Fibroblast of lung (primary cell): ENCODE results near the gene LHFPL2. TPM values are rescaled to one million over a fixed set of nuclear protein-coding genes. Genes with fewer than 3 reads are reported as not detected.

ENCODE experiments used
- DNase-seq, 2 donors: peaks; one replicate each; pipeline versions ENCODE4 v3.0.0 to v3.0.0-alpha.2; 2010; ENCODE audit warnings: low read depth in 2 of 2
- H2AFZ ChIP-seq: 2 replicates; pipeline ENCODE4 v1.5.1; 2012; ENCODE audit warnings: low read length, control low read depth, inconsistent platforms
- H3K27ac ChIP-seq: 2 replicates; pipeline ENCODE4 v1.5.1; 2011; ENCODE audit warnings: low read length, control low read depth; ENCODE audit not compliant: insufficient read depth
- H3K27me3 ChIP-seq: 2 replicates; pipeline ENCODE4 v1.5.1; 2011; ENCODE audit warnings: mild to moderate bottlenecking, low read length; ENCODE audit not compliant: control insufficient read depth, insufficient read depth
- H3K36me3 ChIP-seq: 2 replicates; pipeline ENCODE4 v1.5.1; 2011; ENCODE audit warnings: low read length; ENCODE audit not compliant: control insufficient read depth, insufficient read depth
- H3K4me1 ChIP-seq: 2 replicates; pipeline ENCODE4 v1.5.1; 2011; ENCODE audit warnings: low read length; ENCODE audit not compliant: control insufficient read depth, insufficient read depth; ENCODE audit errors: extremely low read depth
- H3K4me2 ChIP-seq: 2 replicates; pipeline ENCODE4 v1.5.1; 2011; ENCODE audit warnings: low read length, control low read depth; ENCODE audit not compliant: insufficient read depth; ENCODE audit errors: extremely low read depth
- H3K4me3 ChIP-seq, 4 experiments: fragments of 200-600 bp in 1 of 4; sonication (generic) in 1 of 4; replicated peaks in 1 of 4; 2 replicates each; pipeline ENCODE4 v1.5.1; 2011 to 2016; ENCODE audit warnings: low read length in 4 of 4, low read depth in 3 of 4, mild to moderate bottlenecking in 3 of 4, control low read depth in 2 of 4, inconsistent platforms in 1 of 4, mixed read lengths in 1 of 4; ENCODE audit not compliant: insufficient read depth in 1 of 4; ENCODE audit errors: control extremely low read depth in 1 of 4
- H3K79me2 ChIP-seq: 2 replicates; pipeline ENCODE4 v1.5.1; 2012; ENCODE audit warnings: mild to moderate bottlenecking, low read length, inconsistent platforms; ENCODE audit not compliant: control insufficient read depth, insufficient read depth
- H3K9ac ChIP-seq: 2 replicates; pipeline ENCODE4 v1.5.1; 2011; ENCODE audit warnings: mild to moderate bottlenecking, low read length, control low read depth; ENCODE audit not compliant: insufficient read depth
- H3K9me3 ChIP-seq: 2 replicates; pipeline ENCODE4 v1.5.1; 2012; ENCODE audit warnings: low read depth, low read length; ENCODE audit not compliant: control insufficient read depth, insufficient read depth
- H4K20me1 ChIP-seq: 2 replicates; pipeline ENCODE4 v1.5.1; 2011; ENCODE audit warnings: low read length; ENCODE audit not compliant: control insufficient read depth, insufficient read depth; ENCODE audit errors: extremely low read depth
- EZH2 ChIP-seq: IDR thresholded peaks from 2 replicates; pipeline ENCODE4 v1.5.1; 2012; ENCODE audit warnings: low read length, control low read depth, mild to moderate bottlenecking; ENCODE audit errors: missing control alignments
- polyA plus RNA-seq, 2 donors: library from polyadenylated mRNA; depleted of rRNA in 1 of 2; stranded (reverse) in 1 of 2; unstranded in 1 of 2; fragments of >200 nt; gene quantifications; 2 replicates each; pipeline ENCODE4 v1.2.1, GENCODE V29; 2011 to 2012; ENCODE audit warnings: missing spikeins in 1 of 2
- total RNA-seq: library from RNA; depleted of rRNA; stranded (reverse); fragments of >200 nt; gene quantifications from 2 replicates; pipeline ENCODE4 v1.2.1, GENCODE V29; 2014
- TF ChIP-seq, protein P1 (sequence below), 2 donors: IDR thresholded peaks in 1 of 2; conservative IDR thresholded peaks in 1 of 2; 1 replicate in 1 of 2; 2 replicates in 1 of 2; pipeline ENCODE4 v1.5.1; 2011 to 2012; ENCODE audit warnings: low read length in 2 of 2, control low read depth in 1 of 2, inconsistent platforms in 1 of 2, low read depth in 1 of 2, mild to moderate bottlenecking in 1 of 2

The LHFPL2 gene
- total and polyA plus RNA-seq, 2 donors (not counting 1 experiment from before 2014, with no cell fraction given): 13.7 to 51.4 TPM

DNA sequence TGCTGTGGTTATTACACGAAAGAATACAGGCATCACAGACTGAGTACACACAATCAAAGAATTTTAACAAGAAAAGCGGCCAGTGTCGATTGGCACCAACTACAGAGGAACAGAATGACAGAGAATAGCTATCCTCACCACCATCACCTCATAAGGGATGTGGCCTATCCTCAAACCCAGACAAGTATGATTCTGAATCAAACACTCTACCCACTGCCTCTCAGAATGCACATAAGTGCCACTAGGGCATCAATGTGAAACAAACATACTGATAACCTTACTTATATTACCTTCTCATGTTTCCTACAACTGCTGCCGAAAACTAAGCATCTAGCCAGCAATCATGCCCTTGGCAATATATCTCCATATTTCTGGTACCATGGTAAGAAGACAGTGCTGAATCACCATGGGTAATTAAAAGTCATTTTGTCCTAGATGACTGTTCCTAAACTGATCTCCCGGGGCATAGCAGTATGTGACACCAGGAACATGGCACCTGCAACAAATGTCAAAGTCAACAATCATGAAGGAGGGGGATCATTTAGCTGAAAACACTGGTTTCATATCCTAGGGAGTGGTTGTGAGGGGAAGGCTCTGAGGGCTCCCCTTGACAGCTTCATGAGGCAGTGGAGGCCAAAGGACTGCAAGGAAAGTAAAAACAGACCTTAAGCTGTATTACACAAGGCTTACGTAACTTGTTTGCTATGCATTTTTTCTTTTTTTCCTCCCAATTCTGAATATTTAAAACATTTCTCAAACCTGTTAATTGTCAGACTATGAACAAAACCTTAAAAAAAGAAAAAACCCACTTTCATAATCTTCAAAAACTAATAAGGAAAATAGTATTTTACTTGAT is 88.3 kb downstream of the LHFPL2 start:
- H3K4me2 ChIP-seq: no peak overlapping the region
- TF ChIP-seq EZH2: no peak
- TF ChIP-seq, protein P1, sequence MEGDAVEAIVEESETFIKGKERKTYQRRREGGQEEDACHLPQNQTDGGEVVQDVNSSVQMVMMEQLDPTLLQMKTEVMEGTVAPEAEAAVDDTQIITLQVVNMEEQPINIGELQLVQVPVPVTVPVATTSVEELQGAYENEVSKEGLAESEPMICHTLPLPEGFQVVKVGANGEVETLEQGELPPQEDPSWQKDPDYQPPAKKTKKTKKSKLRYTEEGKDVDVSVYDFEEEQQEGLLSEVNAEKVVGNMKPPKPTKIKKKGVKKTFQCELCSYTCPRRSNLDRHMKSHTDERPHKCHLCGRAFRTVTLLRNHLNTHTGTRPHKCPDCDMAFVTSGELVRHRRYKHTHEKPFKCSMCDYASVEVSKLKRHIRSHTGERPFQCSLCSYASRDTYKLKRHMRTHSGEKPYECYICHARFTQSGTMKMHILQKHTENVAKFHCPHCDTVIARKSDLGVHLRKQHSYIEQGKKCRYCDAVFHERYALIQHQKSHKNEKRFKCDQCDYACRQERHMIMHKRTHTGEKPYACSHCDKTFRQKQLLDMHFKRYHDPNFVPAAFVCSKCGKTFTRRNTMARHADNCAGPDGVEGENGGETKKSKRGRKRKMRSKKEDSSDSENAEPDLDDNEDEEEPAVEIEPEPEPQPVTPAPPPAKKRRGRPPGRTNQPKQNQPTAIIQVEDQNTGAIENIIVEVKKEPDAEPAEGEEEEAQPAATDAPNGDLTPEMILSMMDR (conservative IDR thresholded peaks at IDR 0.05 in 1 of 2, IDR thresholded peaks at IDR 0.05 in 1 of 2; ENCODE audit: low read depth in 1 of 2, low read length in 2 of 2): no peak
- no peaks in the 10 kb centered on the region for H3K36me3 ChIP-seq
- H3K27ac ChIP-seq: no peak overlapping the region
- no peaks in the 10 kb centered on the region for H3K4me1 ChIP-seq
- H2AFZ ChIP-seq: no peak overlapping the region
- no peaks in the 10 kb centered on the region for H4K20me1 ChIP-seq
- H3K4me3 ChIP-seq: no peak overlapping the region
- no peak overlapping the region for H3K9ac ChIP-seq
- DNase-seq: no peak
- H3K9me3 ChIP-seq: no peaks in the 10 kb centered on the region
- no peaks in the 10 kb centered on the region for H3K79me2 ChIP-seq
- no peaks in the 10 kb centered on the region for H3K27me3 ChIP-seq

DNA sequence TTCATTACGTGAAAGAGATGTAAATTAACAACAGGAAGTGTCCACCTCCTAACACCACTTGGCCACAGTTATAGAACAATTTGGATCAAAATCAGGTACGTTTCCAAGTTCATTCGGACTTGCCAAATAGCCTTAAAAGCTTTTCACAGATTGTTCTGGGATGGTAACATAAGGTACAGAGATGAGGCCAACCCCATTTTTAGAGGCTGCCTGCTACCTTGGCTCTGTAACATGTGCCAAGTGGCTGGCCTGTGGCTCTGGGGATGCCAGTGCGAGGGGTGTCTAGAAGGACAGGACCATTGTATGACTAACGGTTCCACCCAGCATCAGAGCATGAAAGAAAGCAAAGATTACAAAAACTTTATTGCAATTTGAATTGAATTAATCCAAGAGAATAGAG is 91.0 kb downstream of the LHFPL2 start:
- Histone ChIP-seq H3K9ac (no peak overlapping the region), H3K4me3 (no peak overlapping the region), H3K9me3 (no peaks in the 10 kb centered on the region), H3K27ac (no peak overlapping the region), H3K79me2 (no peaks in the 10 kb centered on the region), H2AFZ (no peak overlapping the region), H3K36me3 (peaks cover 3% of the 10 kb centered on the region), H3K27me3 (no peaks in the 10 kb centered on the region), H3K4me1 (no peaks in the 10 kb centered on the region), H3K4me2 (no peak overlapping the region), H4K20me1 (no peaks in the 10 kb centered on the region)
- TF ChIP-seq, protein P1 (conservative IDR thresholded peaks at IDR 0.05 in 1 of 2, IDR thresholded peaks at IDR 0.05 in 1 of 2; ENCODE audit: low read depth in 1 of 2, low read length in 2 of 2): no peak
- TF ChIP-seq EZH2: no peak
- DNase-seq: no peak

DNA sequence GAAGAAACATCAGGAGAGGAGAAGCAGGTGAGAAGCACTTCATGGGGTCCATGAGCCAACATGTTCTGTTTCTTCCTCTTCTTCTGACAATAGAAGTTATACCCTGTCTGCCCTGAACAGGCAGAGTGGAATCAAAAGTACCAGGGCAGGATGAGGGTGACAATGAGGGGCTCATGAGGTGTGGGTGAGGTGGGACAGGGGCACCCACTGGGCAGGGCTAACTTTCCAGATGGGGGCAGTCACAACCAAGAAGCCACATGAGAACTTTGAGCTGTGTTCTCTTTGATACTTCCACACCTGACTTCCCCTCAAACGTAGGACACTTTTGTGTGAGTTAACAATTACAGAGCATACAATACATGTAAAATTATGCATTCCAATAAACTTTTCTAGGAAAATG is 92.7 kb downstream of the LHFPL2 start:
- Histone ChIP-seq H3K4me2 (no peak overlapping the region), H4K20me1 (no peaks in the 10 kb centered on the region), H3K4me3 (no peak overlapping the region), H2AFZ (no peak overlapping the region), H3K27me3 (no peaks in the 10 kb centered on the region), H3K9ac (no peak overlapping the region), H3K9me3 (no peaks in the 10 kb centered on the region), H3K79me2 (no peaks in the 10 kb centered on the region), H3K27ac (no peak overlapping the region), H3K4me1 (no peaks in the 10 kb centered on the region), H3K36me3 (peaks cover 3% of the 10 kb centered on the region)
- no peak for TF ChIP-seq EZH2
- TF ChIP-seq, protein P1 (conservative IDR thresholded peaks at IDR 0.05 in 1 of 2, IDR thresholded peaks at IDR 0.05 in 1 of 2; ENCODE audit: low read depth in 1 of 2, low read length in 2 of 2): no peak
- no peak for DNase-seq
